ENCODE measurements around the gene NGRN. TPM values are rescaled to one million over a fixed set of nuclear protein-coding genes. Genes with fewer than 3 reads are reported as not detected.

The NGRN gene
- polyA plus RNA-seq, 1 of the 3 experiments (the other 2 are of a cell fraction): 48.2 TPM

GRCh38 chr15:90316139-90316538 is 50.7 kb downstream of the NGRN start:
- no peak for DNase-seq
- Histone ChIP-seq H3K79me2 (ENCODE audit: insufficient read depth) (no peaks in the 10 kb centered on the region), H3K9ac (no peak overlapping the region), H3F3A (replicated peaks; ENCODE audit: insufficient read depth) (no peaks in the 10 kb centered on the region), H3K27me3 (ENCODE audit: insufficient read depth) (no peaks in the 10 kb centered on the region), H3K36me3 (replicated peaks in 1 of 2; ENCODE audit: control insufficient read depth in 1 of 2, insufficient read depth in 2 of 2, low read length in 1 of 2) (no peaks in the 10 kb centered on the region), H3K4me3 (ENCODE audit: low read depth in 2 of 2, low read length in 1 of 2) (no peak overlapping the region), H3K27ac (ENCODE audit: low read depth in 2 of 2, low read length in 1 of 2) (no peak overlapping the region), H3K9me2 (no peaks in the 10 kb centered on the region), H2AFZ (ENCODE audit: low read depth) (no peak overlapping the region), H4K20me1 (ENCODE audit: insufficient read depth) (no peaks in the 10 kb centered on the region), H3K4me1 (ENCODE audit: control insufficient read depth in 1 of 2, insufficient read depth in 2 of 2, low read depth in 1 of 2, low read length in 1 of 2) (peaks cover 0 to 5% of the 10 kb centered on the region in 2 experiments; a peak in 1 of 4 replicates), H3K9me3 (no peaks in the 10 kb centered on the region), H3K4me2 (no peak overlapping the region)
- CTCF ChIA-PET: interaction anchor here (1.0 to 2.2 kb wide), 2 partner anchors 30 to 166 kb away, joined by 3 to 15 read pairs; no protein-coding TSS in a partner anchor
- 81% methylated on average over 4 of the region's 4 CpGs for WGBS (ENCODE audit: low lambda C conversion rate)
- POLR2A ChIA-PET: no interaction called here
- TF ChIP-seq ELF1 (IDR thresholded peaks at IDR 0.05): no peak
- TF ChIP-seq NRF1 (IDR thresholded peaks at IDR 0.05; ENCODE audit: low read depth, low read length): no peak
- no peak for TF ChIP-seq USF1 (IDR thresholded peaks at IDR 0.05; ENCODE audit: borderline replicate concordance, low read depth)
- no peak for TF ChIP-seq POLR2AphosphoS5 (IDR thresholded peaks at IDR 0.05; ENCODE audit: low read depth, low read length)
- no peak for TF ChIP-seq TEAD4 (IDR thresholded peaks at IDR 0.05; ENCODE audit: borderline replicate concordance, insufficient read depth)
- TF ChIP-seq GATA2 (CRISPR knock-in tag; IDR thresholded peaks at IDR 0.05): no peak
- TF ChIP-seq, protein P1, sequence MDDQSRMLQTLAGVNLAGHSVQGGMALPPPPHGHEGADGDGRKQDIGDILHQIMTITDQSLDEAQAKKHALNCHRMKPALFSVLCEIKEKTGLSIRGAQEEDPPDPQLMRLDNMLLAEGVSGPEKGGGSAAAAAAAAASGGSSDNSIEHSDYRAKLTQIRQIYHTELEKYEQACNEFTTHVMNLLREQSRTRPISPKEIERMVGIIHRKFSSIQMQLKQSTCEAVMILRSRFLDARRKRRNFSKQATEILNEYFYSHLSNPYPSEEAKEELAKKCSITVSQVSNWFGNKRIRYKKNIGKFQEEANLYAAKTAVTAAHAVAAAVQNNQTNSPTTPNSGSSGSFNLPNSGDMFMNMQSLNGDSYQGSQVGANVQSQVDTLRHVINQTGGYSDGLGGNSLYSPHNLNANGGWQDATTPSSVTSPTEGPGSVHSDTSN (IDR thresholded peaks at IDR 0.05): no peak
- no peak for TF ChIP-seq GABPA (IDR thresholded peaks at IDR 0.05; ENCODE audit: low read depth)
- no peak for TF ChIP-seq RFX5 (IDR thresholded peaks at IDR 0.05; ENCODE audit: low read length)
- no peak for TF ChIP-seq REST (IDR thresholded peaks at IDR 0.05; ENCODE audit: low read depth, low read length)
- TF ChIP-seq YY1 (IDR thresholded peaks at IDR 0.05; ENCODE audit: low read depth): no peak
- TF ChIP-seq SIN3A (IDR thresholded peaks at IDR 0.05; ENCODE audit: borderline replicate concordance, low read depth, low read length): no peak
- TF ChIP-seq FOXM1 (IDR thresholded peaks at IDR 0.05; ENCODE audit: low read depth): no peak
- TF ChIP-seq NFIC (IDR thresholded peaks at IDR 0.05; ENCODE audit: borderline replicate concordance): no peak
- no peak for TF ChIP-seq FOSL2 (IDR thresholded peaks at IDR 0.05; ENCODE audit: borderline replicate concordance, low read depth)
